K562 (cell line): ENCODE results near the gene SAPCD1. TPM values are rescaled to one million over a fixed set of nuclear protein-coding genes. Genes with fewer than 3 reads are reported as not detected.

ENCODE experiments used
- ARID1B ChIP-seq: fragments of 450-650 bp; IDR thresholded peaks from 2 replicates; pipeline ENCODE4 v1.6.1; 2016; ENCODE audit warnings: antibody characterized with exemption, mild to moderate bottlenecking, inconsistent platforms
- CBX8 ChIP-seq: fragments of 200-600 bp; sonication (generic); IDR thresholded peaks from 2 replicates; pipeline ENCODE4 v1.6.1; 2012; ENCODE audit warnings: borderline replicate concordance, mixed run types, low read depth, mild to moderate bottlenecking, moderate library complexity, mixed read lengths, low read length, control low read depth, inconsistent platforms; ENCODE audit not compliant: poor library complexity, severe bottlenecking; ENCODE audit errors: extremely low read depth
- CLOCK ChIP-seq: fragments of 250-450 bp; sonication (Bioruptor Pico); IDR thresholded peaks from 2 replicates; pipeline ENCODE4 v1.4.0; 2020; ENCODE audit warnings: mild to moderate bottlenecking, moderate library complexity, borderline replicate concordance
- FIP1L1 ChIP-seq: fragments of 200-400 bp; formaldehyde crosslinking; IDR thresholded peaks from 2 replicates; pipeline ENCODE4 v1.6.1; 2018; ENCODE audit warnings: mild to moderate bottlenecking, low read depth, low read length; ENCODE audit not compliant: poor library complexity, severe bottlenecking
- HDGF ChIP-seq: fragments of 450-650 bp; IDR thresholded peaks from 2 replicates; pipeline ENCODE4 v1.6.1; 2016
- HOMEZ ChIP-seq: fragments of 250-450 bp; sonication (Bioruptor Pico); IDR thresholded peaks from 2 replicates; pipeline ENCODE4 v1.4.0; 2020; ENCODE audit warnings: mild to moderate bottlenecking, moderate library complexity
- IRF2 ChIP-seq: sonication (generic); formaldehyde crosslinking; IDR thresholded peaks from 2 replicates; pipeline ENCODE4 v1.8.1; 2022; ENCODE audit warnings: mild to moderate bottlenecking, missing genetic modification reagents
- PHB2 ChIP-seq: fragments of 450-650 bp; IDR thresholded peaks from 2 replicates; pipeline ENCODE4 v1.6.1; 2017; ENCODE audit warnings: low read depth
- SIX5 ChIP-seq, 2 experiments: IDR thresholded peaks; 2 replicates each; pipeline ENCODE4 v1.6.1; 2011; ENCODE audit warnings: low read length in 2 of 2, borderline replicate concordance in 1 of 2, low read depth in 1 of 2, mild to moderate bottlenecking in 1 of 2, moderate library complexity in 1 of 2; ENCODE audit not compliant: insufficient read depth in 1 of 2
- SMAD3 ChIP-seq: fragments of 450-650 bp; formaldehyde crosslinking; conservative IDR thresholded peaks from 2 replicates; pipeline ENCODE4 v1.4.0; 2020; ENCODE audit warnings: mild to moderate bottlenecking
- XRCC4 ChIP-seq: IDR thresholded peaks from one replicate; pipeline ENCODE4 v1.6.1; 2011; ENCODE audit not compliant: insufficient read depth, insufficient read length; ENCODE audit errors: extremely low read depth
- ZNF143 ChIP-seq: sonication (generic); formaldehyde crosslinking; IDR thresholded peaks from 2 replicates; pipeline ENCODE4 v1.9.0; 2022; ENCODE audit warnings: mild to moderate bottlenecking, missing genetic modification reagents
- ZNF24 ChIP-seq: fragments of 450-650 bp; IDR thresholded peaks from 2 replicates; pipeline ENCODE4 v1.6.1; 2016
- ZNF589 ChIP-seq: fragments of 200-800 bp; sonication (Bioruptor generic); IDR thresholded peaks from 2 replicates; pipeline ENCODE4 v1.6.1; 2016; ENCODE audit warnings: low read depth, missing genetic modification characterization, missing compliant biosample characterization
- polyA plus RNA-seq, 8 experiments: library from polyadenylated mRNA; depleted of rRNA in 4 of 8; stranded (reverse) in 5 of 8; unstranded in 3 of 8; fragments of >200 nt; fragmentation: Nextera tagmentation in 2 of 8; fragmentation: Illumina TruSeq in 1 of 8; extraction: Ambion mirVana in 2 of 8; extraction: Trizol in 1 of 8; gene quantifications; 2 replicates each; pipeline versions ENCODE4 v1.2.1 to v1.2.3, GENCODE V29; 2011 to 2014; ENCODE audit warnings: inconsistent platforms in 1 of 8, missing spikeins in 1 of 8
- total RNA-seq, 7 experiments: library from RNA; depleted of rRNA in 6 of 7; stranded (reverse); fragments of >200 nt in 6 of 7; fragmentation: Illumina TruSeq in 2 of 7; extraction: Trizol in 2 of 7; gene quantifications; 2 replicates each; pipeline versions ENCODE4 v1.2.1 to v1.2.3, GENCODE V29; 2011 to 2021; ENCODE audit warnings: low replicate concordance in 1 of 7
- TF ChIP-seq, protein P1 (sequence below): fragments of 150-350 bp; conservative IDR thresholded peaks from 2 replicates; pipeline ENCODE4 v1.6.1; 2014; ENCODE audit warnings: low read length
- TF ChIP-seq, protein P2 (sequence below): fragments of 450-650 bp; conservative IDR thresholded peaks from 2 replicates; pipeline ENCODE4 v1.6.1; 2016; ENCODE audit warnings: missing genetic modification characterization, low read depth, mild to moderate bottlenecking, control low read depth, missing compliant biosample characterization
- TF ChIP-seq, protein P3 (sequence below): fragments of 250-450 bp; sonication (Bioruptor Pico); IDR thresholded peaks from 2 replicates; pipeline ENCODE4 v1.5.0; 2021

Gene SAPCD1
- total and polyA plus RNA-seq, 9 of the 15 experiments (the other 6 are each of a cell fraction or from before 2014, with no cell fraction given): 2.6 to 30.2 (median 7.4) TPM

DNA sequence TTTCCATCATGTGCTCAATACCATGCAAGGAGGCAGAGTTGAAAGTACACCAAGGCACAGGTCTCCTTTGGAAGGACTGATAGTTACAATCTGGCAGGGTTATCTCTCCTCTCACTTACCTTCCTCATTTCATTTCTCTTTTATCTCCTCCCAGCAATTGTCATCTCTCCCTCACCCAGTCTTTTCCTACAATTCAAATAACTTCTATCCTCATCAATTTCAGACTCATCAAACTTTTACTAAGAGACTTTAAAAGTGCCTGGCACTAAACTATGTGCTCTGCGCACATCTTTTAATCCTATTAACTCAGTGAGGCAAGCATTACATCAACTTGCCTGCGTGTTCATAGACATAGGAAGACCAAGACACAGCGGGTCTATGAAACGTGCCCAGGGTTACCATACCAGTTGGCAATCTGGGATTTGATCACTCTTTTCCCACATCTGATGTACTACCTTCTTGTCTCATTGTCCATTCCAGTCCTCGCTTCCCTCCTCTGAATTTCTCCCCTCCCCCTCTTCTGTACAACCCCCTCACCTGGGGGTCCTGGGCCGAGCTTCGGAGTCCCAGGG is 31.9 kb downstream of the SAPCD1 start (continued):
- TF ChIP-seq CLOCK (CRISPR knock-in tag) (no peak), HOMEZ (CRISPR knock-in tag) (0 out of 2 replicates have a peak, but pooled peaks have one; percentile 60), XRCC4 (no peak), SMAD3 (0 out of 2 replicates have a peak, but pooled peaks have one; percentile 35), ZNF589 (CRISPR knock-in tag) (no peak), ZNF24 (no peak), ZNF143 (CRISPR knock-in tag) (no peak), FIP1L1 (no peak), IRF2 (CRISPR knock-in tag) (no peak), ARID1B (peak; percentile 78), HDGF (no peak), CBX8 (no peak), SIX5 (IDR thresholded peaks at IDR 0.05; ENCODE audit: borderline replicate concordance in 1 of 2, insufficient read depth in 1 of 2, low read depth in 1 of 2, low read length in 2 of 2) (no peak), PHB2 (no peak)
- TF ChIP-seq, protein P1, sequence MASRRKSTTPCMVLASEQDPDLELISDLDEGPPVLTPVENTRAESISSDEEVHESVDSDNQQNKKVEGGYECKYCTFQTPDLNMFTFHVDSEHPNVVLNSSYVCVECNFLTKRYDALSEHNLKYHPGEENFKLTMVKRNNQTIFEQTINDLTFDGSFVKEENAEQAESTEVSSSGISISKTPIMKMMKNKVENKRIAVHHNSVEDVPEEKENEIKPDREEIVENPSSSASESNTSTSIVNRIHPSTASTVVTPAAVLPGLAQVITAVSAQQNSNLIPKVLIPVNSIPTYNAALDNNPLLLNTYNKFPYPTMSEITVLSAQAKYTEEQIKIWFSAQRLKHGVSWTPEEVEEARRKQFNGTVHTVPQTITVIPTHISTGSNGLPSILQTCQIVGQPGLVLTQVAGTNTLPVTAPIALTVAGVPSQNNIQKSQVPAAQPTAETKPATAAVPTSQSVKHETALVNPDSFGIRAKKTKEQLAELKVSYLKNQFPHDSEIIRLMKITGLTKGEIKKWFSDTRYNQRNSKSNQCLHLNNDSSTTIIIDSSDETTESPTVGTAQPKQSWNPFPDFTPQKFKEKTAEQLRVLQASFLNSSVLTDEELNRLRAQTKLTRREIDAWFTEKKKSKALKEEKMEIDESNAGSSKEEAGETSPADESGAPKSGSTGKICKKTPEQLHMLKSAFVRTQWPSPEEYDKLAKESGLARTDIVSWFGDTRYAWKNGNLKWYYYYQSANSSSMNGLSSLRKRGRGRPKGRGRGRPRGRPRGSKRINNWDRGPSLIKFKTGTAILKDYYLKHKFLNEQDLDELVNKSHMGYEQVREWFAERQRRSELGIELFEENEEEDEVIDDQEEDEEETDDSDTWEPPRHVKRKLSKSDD: no peak
- TF ChIP-seq, protein P2, sequence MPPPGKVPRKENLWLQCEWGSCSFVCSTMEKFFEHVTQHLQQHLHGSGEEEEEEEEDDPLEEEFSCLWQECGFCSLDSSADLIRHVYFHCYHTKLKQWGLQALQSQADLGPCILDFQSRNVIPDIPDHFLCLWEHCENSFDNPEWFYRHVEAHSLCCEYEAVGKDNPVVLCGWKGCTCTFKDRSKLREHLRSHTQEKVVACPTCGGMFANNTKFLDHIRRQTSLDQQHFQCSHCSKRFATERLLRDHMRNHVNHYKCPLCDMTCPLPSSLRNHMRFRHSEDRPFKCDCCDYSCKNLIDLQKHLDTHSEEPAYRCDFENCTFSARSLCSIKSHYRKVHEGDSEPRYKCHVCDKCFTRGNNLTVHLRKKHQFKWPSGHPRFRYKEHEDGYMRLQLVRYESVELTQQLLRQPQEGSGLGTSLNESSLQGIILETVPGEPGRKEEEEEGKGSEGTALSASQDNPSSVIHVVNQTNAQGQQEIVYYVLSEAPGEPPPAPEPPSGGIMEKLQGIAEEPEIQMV (tag): no peak; the same call in 1 of the 2 replicates
- TF ChIP-seq, protein P3, sequence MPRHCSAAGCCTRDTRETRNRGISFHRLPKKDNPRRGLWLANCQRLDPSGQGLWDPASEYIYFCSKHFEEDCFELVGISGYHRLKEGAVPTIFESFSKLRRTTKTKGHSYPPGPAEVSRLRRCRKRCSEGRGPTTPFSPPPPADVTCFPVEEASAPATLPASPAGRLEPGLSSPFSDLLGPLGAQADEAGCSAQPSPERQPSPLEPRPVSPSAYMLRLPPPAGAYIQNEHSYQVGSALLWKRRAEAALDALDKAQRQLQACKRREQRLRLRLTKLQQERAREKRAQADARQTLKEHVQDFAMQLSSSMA: no peak
